ENCODE measurements around the gene TMEM41A. TPM values are rescaled to one million over a fixed set of nuclear protein-coding genes. Genes with fewer than 3 reads are reported as not detected.

The TMEM41A gene
- 9.2 TPM for total RNA-seq
- long read RNA-seq, transcript TMEM41A-203 (5 exons, 2,827 nt) = major isoform, 12 of 19 reads
- long read RNA-seq, partial matches to known transcripts = 0 of 19 reads
- long read RNA-seq, other reads (novel, unspliced or antisense) = 7 of 19 reads

GRCh38 chr3:185498503-185499396, at the start of gene TMEM41A:
Gene TMEM41A, minus strand, starts transcription at chr3:185499035. Its CDS starts 74 bp downstream, at chr3:185498961.
- DNase-seq (peak; percentile 96), ATAC-seq (peak; percentile 99)
- intact Hi-C loops (cut with micrococcal nuclease) = no loop called here

DNA sequence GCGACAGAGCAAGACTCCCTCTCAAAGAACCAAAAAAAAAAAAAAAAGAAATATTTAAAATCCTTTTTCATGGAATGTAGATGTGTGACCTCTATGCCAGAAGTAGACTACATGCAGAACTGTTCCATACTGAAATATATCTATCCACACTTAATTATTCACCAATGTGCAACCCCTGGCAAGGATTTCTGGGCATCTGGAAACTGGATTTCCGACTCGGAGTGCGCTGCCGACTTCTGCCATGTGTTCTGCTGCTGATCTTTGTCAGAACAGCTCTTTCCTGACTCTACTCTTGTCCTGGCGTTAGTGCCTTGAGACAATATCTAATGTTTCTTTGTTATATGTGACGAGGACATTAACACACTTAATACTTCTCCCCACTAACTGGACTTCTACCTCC, 41.9 kb upstream of the TMEM41A start:
- DNase-seq (no peak), ATAC-seq (no peak)
- intact Hi-C loops (cut with micrococcal nuclease) = no loop called here

DNA sequence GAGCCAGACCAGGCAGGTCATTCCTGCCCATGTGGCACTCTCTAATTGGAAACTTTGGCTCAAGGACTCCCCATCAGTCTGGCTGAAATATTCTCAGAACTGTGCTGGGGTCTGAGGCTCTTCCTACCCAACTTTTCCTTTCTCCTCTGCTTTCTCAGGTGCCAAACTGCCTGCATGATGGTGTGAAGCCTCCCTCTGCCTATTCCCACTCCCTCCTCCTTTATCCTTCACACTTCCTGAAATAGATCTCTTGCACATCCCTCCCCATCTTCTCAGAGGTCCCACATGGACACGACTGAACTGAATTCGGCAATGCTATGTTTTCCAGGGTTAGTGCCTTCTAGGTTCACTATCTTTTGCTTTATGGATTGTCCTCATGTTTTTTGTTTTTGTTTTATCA, 41.1 kb upstream of the TMEM41A start:
- intact Hi-C loops (cut with micrococcal nuclease) = no loop called here
- ATAC-seq (no peak), DNase-seq (no peak)

DNA sequence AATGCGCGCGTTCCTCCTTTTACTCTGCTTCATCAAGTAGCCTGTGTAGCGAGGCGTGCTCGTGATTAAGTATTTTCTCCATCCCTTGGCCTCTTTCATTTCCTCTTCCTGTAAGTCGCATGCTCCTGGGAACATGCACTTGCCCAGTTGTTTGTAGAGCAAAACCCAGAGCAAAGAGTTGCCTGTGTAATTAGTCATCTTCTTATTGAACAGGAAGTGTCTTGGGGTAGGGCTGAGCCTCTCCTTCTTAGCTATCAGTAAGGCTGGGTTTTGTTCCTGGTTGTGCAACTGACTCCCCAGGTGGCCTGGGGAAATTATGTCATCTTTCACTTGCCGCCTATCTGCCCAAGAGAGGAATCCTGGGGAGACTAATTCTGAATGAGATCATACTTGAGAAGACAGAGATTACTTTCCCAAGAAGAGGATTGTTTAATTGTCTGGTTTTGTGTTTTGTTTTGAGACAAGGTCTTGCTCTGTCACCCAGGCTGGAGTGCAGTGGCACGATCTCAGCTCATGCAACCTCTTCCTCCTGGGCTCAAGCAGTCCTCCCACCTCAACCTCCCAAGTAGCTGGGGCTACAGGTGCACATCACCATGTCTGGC, 38.6 kb upstream of the TMEM41A start:
- DNase-seq (no peak), ATAC-seq (peak; percentile 98)
- intact Hi-C loops (cut with micrococcal nuclease) = no loop called here

GRCh38 chr3:185534511-185534910, 35.7 kb upstream of the TMEM41A start:
- no peak for DNase-seq
- ATAC-seq = no peak
- intact Hi-C loops (cut with micrococcal nuclease) = no loop called here

DNA sequence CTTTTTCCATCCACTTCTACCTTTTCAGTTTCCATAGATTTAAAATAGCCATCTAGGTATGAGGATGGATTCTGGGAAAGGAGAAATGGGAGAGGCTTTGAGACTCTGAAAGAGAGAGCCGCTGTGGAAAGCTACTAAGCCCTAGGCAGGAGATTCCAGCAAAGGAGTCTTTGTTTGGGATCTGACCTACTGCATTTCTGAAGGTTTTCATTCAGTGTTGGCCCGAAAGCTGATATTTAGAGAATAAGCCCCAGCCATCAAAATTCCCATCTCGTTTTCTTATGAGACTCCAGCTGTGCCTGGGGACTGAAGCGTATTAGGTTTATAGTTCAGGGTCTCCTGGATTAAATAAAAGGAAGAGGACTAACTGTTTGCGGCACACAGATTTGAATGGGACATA, 34.1 kb upstream of the TMEM41A start:
- intact Hi-C loops (cut with micrococcal nuclease) = no loop called here
- DNase-seq (no peak), ATAC-seq (no peak)

GRCh38 chr3:185530856-185531255, 32.0 kb upstream of the TMEM41A start:
- ATAC-seq (no peak), DNase-seq (no peak)
- intact Hi-C loops (cut with micrococcal nuclease) = no loop called here

GRCh38 chr3:185528532-185528931, 29.7 kb upstream of the TMEM41A start:
- ATAC-seq = no peak
- intact Hi-C loops (cut with micrococcal nuclease) = no loop called here
- no peak for DNase-seq

DNA sequence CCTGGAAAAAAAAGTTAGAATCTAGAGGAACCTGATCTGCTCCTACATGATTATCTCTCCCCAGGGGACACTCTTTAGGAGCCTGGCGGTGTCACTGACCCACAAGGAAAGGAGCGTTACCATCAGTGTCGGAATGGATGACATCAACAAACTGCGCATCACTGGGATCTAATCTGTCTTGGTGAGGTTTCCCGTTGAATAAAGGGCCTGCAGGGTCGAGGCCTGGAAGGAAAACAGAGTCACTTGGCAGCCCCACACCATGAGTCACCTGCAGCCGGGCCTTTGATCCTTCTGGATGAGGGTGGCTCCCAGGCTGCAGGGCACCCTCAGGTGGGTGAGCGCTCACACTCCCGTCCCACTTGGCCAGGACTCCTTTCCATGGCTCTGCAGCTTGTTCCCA, 28.5 kb upstream of the TMEM41A start:
- ATAC-seq = no peak
- intact Hi-C loops (cut with micrococcal nuclease) = no loop called here
- DNase-seq = no peak

DNA sequence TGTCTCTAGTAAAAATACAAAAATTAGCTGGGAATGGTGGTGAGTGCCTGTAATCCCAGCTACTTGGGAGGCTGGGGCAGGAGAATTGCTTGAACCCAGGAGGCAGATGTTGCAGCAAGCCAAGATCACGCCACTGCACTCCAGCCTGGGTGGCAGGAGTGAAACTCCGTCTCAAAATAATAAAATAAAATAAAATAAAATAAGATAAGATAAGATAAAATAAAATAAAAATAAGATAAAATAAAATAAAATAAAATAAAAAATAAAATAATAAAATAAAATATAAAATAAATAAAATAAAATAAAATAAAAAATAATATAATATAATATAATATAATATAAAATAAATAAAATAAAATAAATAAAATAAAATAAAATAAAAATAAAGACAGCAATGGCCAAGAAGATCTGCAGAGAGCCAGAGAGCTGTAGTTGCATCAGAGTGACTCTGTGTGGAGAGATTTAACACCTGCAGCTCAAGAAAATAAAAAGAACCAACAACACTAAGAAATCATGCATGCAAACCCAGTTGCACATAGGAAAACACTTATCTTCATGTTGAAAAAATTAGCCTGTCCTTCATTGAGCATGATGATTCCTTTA, 27.6 kb upstream of the TMEM41A start:
- ATAC-seq (no peak), DNase-seq (no peak)
- intact Hi-C loops (cut with micrococcal nuclease) = no loop called here

- peak; percentile 61 for DNase-seq
- intact Hi-C loops (cut with micrococcal nuclease) = no loop called here
- peak; percentile 97 for ATAC-seq
Observed at GRCh38 chr3:185521349-185522138, 22.7 kb upstream of the TMEM41A start.

DNA sequence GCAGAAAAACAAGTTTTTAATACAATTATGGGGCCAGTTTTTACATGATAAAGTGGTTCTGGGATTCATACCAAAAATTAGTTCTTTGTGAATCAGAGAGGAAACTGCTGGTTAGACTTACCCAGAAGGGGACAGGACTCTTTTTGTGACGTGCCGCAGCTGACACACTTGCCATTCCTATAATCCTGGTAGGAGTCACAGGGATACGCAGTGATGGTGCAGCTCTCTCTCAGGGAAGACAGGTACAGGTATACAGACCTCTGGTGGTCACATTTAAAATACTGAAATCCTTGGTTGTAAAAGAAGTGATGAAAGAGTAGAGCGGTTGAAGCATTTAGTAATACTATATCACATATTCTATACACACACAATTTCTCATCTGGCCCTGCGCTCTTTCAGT, 20.2 kb upstream of the TMEM41A start:
- DNase-seq (no peak), ATAC-seq (no peak)
- intact Hi-C loops (cut with micrococcal nuclease) = no loop called here

GRCh38 chr3:185517387-185518130, 18.7 kb upstream of the TMEM41A start:
- intact Hi-C loops (cut with micrococcal nuclease) = no loop called here
- DNase-seq (no peak), ATAC-seq (no peak)

GRCh38 chr3:185511711-185512110, 12.9 kb upstream of the TMEM41A start:
- DNase-seq = no peak
- no peak for ATAC-seq
- intact Hi-C loops (cut with micrococcal nuclease) = no loop called here

- peak; percentile 46 for DNase-seq
- intact Hi-C loops (cut with micrococcal nuclease) = no loop called here
- peak; percentile 76 for ATAC-seq
Observed at GRCh38 chr3:185508335-185508991, 9.6 kb upstream of the TMEM41A start.

GRCh38 chr3:185507883-185508282, 9.0 kb upstream of the TMEM41A start:
- DNase-seq = no peak
- intact Hi-C loops (cut with micrococcal nuclease) = no loop called here
- no peak for ATAC-seq

DNA sequence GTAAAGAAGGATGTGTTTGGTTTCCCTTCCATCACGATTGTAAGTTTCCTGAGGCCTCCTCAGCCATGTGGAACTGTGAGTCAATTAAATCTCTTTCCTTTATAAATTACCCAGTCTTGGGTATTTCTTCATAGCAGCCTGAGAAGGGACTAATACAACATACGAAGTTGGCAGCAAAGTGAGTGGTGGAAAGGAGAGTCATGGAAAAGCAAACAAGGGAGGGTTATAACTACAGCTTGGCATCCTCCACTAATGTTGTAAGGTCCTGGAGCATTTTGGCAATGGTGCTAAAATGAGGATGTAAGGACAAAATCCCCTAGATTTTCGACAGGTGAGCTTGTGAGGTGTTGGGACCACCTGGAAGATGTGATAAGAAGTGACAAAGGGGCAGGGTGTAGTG, 5.8 kb upstream of the TMEM41A start:
- intact Hi-C loops (cut with micrococcal nuclease) = no loop called here
- DNase-seq (no peak), ATAC-seq (no peak)

- ATAC-seq = no peak
- intact Hi-C loops (cut with micrococcal nuclease) = no loop called here
- DNase-seq = no peak
Observed at GRCh38 chr3:185503521-185503920, 4.7 kb upstream of the TMEM41A start.

All from left ventricle myocardium superior (tissue), 1 donor.